Activated CD8-positive, alpha-beta memory T cell treated with anti-CD3 and anti-CD28 coated beads, Interleukin-2, amount 50 U/mL, for 48 hours (primary cell): ENCODE data around the gene LARGE1.

ENCODE experiments used
- DNase-seq: peaks from one replicate; pipeline ENCODE4 v3.0.0-alpha.2; 2020

The LARGE1 gene

DNA sequence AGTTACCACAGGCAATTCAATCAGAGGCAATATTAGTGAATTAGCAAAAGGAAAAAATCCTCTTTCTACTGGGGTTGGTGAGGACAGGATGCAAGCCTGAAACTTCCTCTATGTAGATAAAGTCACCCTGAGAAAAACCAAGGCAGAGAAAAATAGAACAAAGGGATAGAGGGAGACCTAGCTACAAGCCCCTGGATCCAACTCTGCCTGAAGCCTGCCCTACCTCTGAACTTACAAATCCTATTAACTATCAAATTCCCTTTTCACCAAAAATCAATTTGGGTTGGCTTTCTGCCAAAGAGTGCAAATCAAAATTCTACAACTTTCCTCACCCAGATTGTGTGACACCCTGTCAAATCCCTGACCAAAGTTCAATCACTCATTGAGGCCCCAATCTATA, 161.3 kb downstream of the LARGE1 start:
- DNase-seq = no peak

GRCh38 chr22:33757802-33758483, 162.3 kb downstream of the LARGE1 start:
- no peak for DNase-seq

GRCh38 chr22:33757041-33757801, 163.1 kb downstream of the LARGE1 start:
- DNase-seq = no peak

- no peak for DNase-seq
Measured at GRCh38 chr22:33756508-33756949, 163.7 kb downstream of the LARGE1 start.

DNA sequence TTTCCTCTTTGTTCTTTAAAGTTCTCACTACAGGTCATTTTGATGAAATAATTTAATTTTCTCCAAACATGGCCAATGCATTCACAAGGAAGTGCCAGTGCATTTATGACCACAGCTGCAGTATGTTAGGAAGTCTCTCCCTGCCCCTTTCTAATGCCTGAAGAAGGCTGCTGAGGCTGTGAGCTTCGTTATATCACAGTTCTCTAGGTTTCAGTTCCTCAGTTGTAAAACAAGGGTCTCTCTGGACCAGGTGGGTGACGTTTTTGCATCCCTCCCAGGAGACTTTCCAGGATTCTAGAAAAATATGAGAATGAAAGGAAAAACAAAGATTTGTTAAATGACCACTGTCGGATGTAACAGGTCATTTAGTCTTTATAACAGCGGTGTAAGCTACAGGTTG, 171.6 kb downstream of the LARGE1 start:
- no peak for DNase-seq

DNA sequence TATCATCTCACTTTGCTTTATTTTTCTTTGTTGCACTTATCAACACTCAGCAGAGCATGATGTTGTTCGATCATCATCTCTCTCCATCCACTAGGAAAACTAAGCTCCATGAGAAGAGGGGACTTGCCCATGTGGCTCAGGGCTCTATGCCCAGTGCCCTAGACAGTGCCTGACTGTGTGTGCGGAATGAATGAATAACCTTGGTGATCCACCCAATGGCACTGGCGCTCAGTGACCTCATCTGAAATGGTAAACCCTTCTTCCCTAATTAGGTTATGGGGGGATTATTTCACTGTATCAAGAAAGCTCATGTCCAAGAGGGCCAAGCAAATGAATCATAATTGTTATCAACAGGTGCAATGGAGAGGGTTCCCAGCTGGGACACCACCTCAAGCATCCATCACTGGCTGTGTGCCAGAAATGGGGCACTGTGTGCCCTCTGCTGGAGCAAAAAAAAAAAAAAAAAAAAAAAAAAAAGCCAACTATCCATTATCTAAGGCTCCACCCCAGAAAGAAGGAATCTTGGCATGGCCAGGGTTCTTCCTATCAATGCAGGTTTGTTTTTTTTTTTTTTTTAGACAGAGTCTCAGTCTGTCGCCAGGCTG, 172.6 kb downstream of the LARGE1 start:
- DNase-seq = no peak

- no peak for DNase-seq
Measured at GRCh38 chr22:33747029-33747428, 173.2 kb downstream of the LARGE1 start.

DNA sequence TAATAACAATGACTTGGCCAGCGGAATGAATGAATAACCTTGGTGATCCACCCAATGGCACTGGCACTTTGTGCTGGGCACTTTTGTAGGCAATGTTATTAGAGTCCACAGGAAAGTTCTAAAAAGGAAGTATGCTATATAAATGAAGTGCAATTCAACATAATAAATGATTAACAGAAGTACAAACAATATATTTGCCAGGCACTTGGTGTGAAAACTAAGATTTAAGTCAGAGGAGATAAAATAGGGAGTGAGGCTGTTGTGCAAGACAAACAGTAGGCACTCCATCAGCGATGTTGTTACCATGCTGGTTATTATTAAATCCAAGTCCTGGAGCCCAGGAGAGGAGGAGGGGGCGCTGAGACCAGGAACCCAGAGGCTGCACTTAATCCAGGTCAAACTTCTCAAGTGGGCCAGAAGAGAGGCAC, 173.8 kb downstream of the LARGE1 start:
- no peak for DNase-seq

DNA sequence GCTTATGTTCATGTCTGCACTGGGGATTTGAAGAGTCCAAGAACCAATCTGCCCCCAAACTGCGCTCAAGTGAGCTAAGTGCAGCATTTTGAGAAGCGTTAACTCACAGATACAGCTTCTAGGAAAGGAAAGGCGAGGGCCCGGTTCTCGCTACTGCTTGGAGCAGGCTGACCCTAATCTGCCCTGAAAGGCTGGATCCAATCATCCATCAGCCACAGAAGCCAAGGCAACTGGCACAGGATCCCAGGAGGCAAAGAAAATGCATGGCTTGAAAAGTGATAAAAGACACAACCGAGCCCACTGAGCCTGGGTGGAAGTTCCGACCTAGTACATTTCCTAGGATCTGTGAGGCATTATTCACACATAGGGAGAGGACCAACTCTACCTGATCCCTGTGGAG, 174.8 kb downstream of the LARGE1 start:
- DNase-seq = no peak

DNA sequence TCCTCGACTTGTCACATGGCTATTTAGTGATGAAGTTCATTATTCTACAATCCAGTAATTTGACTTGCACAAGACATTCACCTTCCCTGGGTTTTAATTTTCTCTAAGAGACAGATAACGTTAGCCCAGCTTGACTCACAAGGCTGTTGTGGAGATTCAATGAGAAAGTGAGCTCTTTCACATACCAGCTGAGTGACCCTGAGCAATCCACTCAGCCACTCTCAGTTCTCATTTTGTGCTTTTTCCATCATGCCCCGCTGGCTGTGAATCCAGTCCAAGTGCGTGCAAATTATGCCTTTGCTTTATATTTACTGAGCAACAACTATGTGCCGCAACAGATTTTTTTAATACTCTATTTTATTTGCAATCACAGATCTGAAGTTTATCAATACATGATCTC, 176.5 kb downstream of the LARGE1 start:
- DNase-seq = no peak

- no peak for DNase-seq
Measured at GRCh38 chr22:33741025-33741424, 179.3 kb downstream of the LARGE1 start.

DNA sequence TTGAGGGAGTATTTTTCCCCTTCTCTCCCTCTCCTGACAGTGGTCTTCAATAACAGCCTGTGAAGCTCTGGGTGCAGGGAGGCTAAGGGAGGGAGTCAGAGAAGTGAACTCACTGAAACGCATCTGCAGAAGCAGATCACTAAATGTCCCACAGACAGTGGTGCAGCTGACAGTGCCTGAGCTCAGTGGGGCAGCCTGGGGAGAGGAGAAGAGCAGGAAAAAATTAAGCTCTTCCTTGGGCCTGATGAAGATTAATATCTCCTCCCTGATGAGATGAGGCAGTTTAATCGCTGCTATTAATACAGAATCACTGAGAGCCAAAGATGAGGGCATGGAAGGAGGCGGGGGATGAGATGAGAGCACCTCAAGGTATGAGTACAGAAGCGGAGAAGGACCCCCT, 180.8 kb downstream of the LARGE1 start:
- DNase-seq = no peak

GRCh38 chr22:33737662-33738061, 182.6 kb downstream of the LARGE1 start:
- no peak for DNase-seq

GRCh38 chr22:33735978-33736377, 184.3 kb downstream of the LARGE1 start:
- no peak for DNase-seq

DNA sequence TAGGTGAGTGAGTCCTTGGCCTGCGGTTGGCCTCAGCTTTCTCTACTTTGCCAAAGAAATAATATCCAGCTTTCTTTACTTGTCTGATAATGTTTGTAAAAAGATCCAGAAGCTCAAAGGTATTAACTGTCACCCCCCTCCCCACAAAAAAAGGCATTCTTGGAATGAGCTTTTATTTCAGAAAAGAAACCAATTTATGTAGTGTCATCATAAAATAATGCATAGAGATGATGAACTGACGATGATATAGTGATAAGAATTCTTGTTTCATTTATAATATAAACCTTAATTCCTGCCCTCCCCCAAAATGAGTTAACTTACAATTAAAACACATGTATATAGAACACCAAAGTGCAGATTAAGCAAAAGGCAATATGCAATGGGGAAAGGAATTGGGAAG, 191.4 kb downstream of the LARGE1 start:
- no peak for DNase-seq

GRCh38 chr22:33726294-33726734, 194.0 kb downstream of the LARGE1 start:
- no peak for DNase-seq

GRCh38 chr22:33723915-33724314, 196.4 kb downstream of the LARGE1 start:
- no peak for DNase-seq

DNA sequence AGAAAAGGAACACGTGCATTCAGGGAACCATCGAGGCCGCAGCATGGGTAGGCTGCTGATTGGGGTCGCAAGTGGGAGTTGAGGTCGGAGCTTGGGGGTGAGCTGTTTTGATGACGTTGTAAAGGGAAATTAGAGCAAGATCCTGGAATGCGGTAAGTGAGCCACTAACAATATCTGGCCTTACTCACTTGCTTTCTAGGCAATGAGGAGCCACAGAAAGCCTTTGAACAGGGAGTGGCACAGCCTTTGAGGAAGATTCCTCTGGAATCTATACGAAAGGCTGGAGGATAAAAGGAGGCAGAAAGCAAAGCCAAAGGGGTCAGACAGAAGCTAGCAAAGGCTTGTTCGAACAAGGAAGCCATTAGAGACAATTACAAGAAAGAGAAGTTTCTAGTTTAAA, 197.5 kb downstream of the LARGE1 start:
- DNase-seq = no peak

DNA sequence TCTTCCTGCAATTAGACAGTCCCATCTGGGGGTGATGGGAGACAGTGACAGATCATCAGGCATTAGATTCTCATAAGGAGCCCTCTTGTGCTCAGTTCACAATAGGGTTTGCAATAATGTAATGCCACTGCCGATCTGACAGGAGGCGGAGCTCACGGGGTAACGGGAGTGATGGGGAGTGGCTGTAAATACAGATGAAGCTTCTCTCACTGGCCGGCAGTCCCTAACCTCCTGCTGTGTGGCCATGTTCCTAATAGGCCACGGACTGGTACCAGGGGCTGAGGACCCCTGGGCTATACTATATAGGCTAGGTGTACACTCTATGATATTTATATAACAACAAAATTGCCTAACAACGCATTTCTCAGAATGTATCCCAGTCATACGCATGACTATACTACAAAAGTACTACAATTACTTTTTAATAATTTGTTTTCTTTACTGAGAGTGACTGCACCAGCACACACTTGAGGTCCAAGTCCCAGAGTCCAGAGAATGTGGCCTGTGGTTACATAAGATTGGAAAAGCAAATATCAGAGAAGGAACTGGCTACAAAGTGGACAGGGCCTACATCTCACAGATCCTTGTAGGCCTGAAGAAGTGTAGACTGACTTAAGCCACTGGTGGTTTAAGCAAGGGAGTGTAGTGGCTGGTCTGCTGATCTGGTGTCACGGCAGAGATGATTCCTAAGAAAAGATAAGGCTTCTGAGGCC, 200.0 kb downstream of the LARGE1 start:
- DNase-seq = no peak

DNA sequence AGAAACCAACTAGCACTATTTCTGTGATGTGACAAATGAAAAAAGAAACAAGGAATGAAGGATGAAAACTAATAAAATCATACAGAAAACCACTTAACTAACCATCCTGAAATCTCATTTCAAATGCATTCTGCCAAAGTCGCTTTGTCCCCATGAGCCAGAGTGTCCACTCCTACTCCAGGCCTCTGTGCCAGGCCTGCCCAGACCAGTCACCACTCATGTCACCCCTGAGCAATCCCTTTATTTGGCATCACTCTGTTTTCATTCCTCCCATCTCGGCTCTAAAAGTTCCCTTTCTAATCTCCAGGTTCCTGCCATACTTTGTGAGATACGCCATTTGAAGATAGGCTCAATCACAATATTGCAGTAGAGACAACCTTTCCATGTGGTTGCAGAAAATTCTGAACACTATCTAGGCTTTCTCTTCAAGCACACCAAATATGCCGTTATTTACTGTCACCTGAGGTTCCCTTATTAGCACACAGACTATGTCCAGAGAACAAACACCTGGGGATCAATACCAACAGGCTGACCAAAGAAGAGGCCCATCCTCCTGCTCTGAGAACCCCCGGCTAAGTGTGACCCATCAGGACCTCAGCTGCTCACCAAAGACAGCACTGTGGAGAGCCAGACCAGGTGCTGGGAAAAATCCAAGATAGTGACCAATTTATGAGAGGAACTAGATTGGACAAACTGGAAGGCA, 202.4 kb downstream of the LARGE1 start:
- DNase-seq = no peak

DNA sequence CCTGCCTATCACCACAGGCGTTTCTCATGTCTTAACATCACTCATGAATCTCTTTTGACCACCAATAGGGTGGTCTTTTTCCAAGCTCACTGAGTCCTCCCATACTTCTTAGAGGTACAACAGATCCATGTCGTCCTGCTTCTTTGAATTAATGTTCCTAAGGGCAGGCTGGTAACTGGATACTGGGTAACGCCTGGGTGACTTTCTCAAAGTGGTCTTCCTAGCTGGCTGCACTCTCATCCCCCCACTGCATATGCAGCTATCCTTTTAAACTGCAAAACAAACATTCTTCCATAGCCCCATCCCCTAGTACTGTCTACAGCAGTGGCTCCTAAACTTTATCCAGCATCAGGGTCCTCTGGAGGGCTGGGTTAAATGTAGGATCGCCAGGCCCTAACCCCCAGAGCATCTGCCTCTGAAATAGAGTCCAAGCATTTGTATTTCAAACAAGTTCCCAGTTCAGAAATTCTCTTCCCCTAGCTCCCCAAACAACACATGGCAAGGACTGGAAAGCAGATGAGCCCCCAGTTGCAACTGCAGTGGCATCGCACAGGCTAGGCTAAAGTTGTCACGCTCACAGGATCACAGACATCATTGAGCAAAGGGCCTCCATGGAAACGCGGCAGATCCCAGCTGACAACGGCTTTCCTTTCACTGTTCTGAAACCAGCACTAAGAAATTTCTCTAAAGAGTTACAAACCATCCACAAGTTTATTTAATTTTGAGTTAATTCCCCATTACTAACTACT, 204.9 kb downstream of the LARGE1 start:
- DNase-seq = no peak

- DNase-seq = no peak
Measured at GRCh38 chr22:33710326-33710725, 209.9 kb downstream of the LARGE1 start.
